ENCODE measurements around the gene MLPH.

MLPH gene, protein sequence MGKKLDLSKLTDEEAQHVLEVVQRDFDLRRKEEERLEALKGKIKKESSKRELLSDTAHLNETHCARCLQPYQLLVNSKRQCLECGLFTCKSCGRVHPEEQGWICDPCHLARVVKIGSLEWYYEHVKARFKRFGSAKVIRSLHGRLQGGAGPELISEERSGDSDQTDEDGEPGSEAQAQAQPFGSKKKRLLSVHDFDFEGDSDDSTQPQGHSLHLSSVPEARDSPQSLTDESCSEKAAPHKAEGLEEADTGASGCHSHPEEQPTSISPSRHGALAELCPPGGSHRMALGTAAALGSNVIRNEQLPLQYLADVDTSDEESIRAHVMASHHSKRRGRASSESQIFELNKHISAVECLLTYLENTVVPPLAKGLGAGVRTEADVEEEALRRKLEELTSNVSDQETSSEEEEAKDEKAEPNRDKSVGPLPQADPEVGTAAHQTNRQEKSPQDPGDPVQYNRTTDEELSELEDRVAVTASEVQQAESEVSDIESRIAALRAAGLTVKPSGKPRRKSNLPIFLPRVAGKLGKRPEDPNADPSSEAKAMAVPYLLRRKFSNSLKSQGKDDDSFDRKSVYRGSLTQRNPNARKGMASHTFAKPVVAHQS

DNA sequence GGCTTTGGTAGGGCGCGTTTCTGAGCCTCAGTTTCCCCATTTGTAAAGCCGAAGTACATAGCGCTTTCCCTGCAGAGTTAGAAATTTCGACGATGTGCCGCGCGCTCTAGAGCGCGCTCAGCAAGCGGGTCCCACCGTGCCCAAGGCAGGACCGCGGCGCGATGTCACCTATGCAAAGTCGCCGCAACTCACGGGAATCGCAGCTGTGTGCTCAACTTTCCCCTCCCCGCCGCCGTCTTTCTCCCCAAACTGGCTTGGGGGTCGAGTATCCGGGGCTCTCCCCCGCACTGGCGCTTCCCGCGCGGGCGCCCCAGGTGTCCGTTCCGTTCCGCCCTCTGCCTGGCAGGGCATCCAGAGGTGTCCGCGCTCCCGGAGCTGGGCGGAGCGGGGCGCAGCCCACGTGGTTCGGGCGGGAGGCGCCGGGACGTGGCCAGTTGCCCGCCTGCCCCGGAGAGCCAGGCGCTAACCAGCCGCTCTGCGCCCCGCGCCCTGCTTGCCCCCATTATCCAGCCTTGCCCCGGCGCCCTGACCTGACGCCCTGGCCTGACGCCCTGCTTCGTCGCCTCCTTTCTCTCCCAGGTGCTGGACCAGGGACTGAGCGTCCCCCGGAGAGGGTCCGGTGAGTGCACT is at the start of gene MLPH:
Gene MLPH, plus strand, starts transcription at position 433 of the 630 bp plus-strand sequence. CDS start 6,176 bp downstream, outside the sequence.
- no peak for DNase-seq

DNA sequence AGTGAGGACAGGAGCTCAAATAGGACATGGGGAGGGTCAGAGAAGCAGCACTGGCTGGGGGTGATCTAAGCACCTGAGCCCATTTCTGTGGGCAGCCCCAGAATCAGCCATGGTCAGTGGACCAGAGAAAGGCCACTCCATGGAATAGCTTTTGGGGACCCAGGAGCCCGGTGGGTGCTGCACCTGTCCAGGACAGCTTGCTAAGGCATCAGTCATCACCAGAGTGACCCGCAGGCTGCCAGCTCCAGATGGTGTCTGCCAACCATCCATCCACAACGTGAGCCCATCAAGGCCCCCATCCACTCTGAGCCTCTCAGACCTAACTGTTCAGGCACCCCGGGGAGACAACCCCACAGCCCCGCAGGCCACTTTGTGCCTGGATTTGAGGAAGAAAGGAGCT is 49.5 kb upstream of the MLPH start:
- no peak for DNase-seq

DNA sequence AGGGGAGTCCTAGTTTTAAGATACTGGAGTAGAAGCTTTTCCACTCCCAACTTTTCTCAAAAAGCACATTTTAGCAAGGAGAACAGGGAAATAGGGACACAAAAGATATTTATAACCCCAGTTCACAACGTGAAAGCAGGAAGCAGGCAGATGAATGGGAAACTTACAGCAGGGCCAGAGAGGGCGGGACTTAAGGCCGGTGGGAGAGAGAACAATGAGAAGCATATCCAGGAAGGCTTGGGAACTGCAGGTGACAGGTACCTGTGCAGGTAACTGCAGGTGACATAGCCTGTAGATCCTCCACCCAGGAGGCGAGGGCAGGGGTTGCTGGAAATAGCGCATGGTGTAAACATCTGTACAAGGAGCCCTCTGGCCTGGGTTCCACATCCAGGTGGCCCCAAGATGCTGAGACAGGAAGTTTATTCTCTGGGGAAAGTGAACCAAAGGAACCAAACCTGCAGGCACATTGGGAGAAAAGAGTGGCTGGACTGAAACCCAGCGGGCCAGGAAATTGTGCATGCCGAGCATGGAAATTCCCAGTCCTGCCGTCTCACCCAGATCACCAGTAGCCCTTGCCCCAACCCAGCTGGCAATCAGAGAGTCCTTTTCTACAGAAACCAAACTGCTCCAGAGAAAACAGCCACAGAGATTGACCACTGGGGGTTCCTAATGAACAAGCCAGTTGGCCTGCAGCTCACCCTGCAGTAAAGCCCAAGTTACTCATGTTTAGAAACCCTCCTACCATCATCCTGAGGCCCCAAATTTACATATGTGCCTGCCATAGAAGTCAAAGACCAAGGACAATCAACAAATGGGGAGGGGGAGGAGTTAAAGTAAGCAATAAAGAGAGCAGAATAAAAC is 48.7 kb upstream of the MLPH start:
- no peak for DNase-seq

DNA sequence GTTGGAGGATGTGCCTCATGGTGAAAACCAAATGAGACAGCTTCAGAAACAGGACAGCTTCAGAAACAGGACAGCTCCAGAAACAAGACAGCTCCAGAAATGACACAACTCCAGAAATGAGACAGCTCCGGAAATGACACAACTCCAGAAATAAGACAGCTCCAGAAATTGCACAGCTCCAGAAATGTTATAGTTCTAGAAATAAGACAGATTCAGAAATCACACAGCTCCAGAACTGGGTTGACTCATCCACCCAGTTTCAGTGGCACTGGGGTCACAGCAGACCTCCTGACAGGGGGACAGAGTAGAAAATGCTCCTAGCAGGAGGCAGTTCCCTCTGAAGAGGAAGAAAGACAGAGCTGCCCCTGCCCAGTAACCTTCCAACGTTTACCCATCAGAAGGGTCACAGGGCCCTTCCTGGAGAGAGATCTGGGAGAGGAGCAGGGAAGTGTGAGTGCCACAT is 46.2 kb upstream of the MLPH start:
- DNase-seq, result no peak

DNA sequence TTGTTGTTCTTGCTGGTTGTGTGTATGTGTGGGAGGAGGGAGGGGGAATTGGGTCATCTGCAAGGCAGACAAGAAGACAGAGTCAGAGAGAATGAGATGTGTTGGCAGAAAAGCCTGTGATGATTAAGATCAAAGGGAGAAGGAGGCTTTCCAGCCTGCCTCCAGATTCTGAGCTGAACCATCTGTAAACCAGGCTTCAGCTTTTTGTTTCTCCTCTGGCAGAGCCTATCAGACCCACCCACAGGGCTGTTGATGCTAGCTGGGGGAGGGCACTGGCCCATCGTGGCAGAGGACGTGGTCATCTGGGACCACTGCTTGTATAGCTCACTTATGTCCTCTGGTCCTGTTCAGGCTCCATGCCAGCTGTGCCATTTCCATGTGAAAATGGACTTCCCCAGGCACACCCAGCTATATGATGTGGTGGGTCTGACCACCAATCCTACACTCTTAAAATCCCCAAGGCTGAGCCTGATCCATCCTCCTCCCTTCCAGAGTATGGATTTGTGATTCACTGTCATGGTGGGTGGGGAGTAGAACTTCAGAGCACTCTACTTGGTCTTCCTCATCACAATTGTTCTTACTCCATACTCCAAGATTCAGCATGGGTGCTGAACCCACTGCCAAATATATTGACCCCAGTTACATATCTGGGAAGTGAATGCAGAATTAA is 45.3 kb upstream of the MLPH start:
- peak; percentile 33 for DNase-seq

DNA sequence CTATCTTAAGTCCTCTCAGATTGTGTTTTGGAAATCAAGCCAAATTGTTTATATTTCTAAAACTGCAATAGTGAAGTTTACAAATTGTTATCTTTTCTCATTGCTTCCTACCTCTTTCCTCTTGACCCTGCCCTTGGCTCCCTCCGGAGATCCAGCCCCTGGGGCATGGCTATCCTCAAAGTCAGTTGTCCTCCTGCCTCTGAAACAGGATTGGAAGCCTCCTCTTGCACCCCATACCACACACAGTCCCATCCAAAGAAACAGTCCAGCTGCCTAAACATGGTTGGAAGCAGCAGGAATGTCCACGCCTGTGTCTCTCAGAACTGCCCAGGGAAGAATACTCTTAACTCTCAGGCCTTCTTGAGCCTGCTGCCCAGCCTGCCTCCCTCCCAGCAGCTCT is 43.0 kb upstream of the MLPH start:
- no peak for DNase-seq

DNA sequence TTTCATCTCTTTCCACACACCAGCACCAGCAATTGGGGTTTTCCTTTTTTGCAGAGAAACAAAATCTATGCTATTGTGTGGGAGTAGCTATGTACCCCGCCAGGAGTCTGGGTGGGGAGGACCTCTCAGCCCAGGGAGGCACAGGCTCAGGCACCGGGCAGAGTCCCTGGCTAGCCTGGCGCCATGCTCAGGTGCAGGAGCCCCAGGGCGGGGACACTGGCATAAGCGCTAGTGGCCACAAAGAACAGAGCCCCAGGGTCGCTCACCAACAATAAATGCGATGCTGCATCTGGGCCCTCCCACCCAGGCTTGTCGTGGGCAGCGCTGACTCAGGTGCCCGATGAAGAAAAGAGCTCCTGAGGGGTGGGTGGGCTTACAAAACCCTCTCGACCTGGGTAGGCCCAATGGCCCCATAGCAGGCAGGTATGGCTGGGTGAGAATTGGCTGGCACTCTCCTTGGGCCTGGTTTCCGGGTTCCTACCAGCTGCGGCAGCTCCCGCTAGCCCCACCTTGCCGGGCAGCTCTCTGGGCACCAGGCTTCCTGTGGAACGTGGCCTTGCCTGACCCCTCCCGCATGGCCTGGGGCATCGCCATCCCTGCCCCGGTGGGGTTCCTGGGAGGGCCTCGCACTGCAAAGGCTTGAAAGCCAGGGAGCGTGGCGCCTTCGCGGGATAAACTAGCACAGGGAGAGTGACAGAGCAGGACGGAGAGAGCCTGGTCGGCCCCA is 41.3 kb upstream of the MLPH start:
- DNase-seq, result no peak

DNA sequence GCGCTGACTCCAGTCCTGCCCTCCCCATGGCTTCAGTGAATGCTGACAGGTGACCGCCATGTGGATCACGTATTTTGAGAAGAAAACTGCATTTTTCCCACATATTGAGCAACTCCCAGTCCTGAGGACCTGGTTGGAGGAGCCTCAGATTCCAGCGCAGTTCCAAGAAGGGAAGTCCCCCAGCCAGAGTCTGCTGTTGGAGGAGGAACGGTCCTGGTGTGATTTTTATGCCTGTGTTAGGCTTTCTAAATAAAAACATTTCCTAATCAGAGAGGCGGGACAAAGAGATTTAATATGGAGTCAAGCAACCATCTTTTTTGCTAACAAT is 40.7 kb upstream of the MLPH start:
- no peak for DNase-seq

DNA sequence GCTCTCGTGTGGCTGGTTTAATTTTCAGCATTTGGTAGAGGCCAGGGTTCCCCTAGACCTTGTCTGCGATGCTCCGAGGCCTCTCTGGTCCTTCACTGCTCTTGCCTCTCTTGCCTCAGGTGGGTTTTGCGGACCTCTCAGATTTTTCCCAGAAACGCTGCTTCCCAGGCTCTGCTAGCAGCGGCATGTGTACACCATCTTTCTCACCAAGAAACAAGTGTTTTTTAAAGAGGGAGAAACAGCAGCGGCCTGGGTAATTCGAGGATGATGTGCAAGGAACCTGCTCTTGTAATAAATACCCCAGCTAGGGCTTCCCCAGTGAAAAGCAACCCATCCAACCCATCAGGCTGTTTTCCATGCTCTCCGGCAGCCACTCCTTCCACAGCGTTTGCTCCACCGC is 39.6 kb upstream of the MLPH start:
- no peak for DNase-seq

DNA sequence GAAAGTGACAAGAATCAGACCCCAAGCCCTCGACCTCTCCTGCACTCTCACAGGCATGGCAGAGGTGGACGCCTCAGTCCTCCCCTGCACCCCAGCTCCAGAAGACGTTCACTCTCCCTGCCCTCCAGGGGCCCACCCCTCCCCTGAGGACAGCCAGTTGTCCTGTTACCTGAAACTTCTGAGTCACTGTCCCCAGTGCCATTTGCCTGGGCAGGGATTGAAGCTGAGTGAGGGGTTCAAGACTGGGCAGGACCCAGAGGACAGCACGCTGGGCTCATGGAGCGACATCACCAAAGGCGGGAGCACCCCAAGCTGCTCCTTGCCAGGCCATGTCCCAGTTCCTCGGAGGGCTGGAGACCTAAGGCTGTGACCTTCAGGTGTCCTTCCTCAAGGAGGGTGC is 38.9 kb upstream of the MLPH start:
- no peak for DNase-seq

DNA sequence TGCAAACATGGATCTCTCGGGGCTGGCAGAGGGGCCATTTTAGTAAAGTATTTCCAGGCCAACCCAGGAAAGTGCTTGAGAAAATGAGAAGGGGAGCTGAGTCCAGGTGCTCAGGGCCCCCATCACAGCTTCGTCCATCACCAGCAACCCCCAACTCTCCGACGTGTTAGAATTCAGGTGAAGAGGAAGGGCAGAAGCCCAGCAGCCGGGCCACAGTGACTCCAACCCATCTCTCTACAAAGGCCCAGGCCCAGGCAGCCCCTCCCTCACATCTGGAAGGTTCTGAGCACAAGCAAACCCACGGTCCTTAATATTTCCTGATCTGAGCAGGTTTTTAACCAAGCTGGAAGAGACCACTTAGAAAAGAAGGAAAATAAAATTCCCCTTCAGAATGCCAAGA is 38.4 kb upstream of the MLPH start:
- DNase-seq, result no peak

DNA sequence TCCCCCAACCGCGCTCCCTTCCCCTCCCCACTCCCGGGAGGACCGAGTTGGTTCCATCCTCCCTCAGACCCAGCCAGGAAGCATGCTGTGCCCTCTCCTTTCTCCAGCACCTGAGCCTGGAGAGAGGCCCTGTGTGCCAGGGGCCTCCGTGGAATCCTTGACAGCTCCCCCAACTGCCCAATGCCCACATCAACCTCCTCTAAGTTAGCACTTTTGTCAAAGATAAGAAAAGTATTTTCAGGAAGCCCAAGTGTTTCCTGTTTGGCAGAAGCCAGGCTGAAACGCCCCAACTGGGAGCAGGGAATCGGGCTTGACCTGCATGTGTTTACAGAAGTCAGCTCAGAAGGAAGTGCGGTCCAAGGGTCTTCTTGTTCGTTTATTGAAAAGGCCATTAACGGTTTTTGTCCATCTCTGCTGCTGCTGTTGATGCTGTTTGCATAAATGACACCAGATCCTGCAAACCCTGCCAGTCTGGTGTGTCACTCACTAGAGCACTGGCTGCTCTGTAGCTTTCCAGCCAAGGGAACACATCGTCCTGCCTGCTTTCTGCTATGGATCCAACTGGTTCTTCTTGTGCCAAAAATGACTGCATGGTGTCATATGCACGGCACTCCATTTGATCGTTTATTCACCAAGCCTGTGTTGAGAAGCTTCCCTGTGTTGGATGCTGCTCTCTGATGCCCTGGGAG is 37.7 kb upstream of the MLPH start:
- no peak for DNase-seq

DNA sequence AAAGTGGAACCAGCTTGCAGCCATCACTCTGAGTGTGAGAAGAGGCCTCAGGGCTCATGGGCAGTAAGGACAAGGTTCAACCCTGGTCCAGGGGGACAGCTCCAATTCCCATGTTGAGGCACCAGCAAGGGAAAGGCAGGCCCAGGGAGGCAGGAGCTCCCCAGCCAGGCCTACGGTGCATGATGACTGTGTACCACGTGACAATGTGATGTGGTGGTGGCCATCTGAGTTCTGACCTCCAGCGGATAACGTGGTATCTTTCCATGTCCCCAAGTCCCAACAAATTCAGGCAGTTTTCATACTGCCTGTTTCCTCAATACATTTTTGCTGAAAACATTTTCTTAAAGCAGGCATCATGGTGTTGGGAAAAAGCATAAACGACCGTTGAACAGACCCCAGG is 36.9 kb upstream of the MLPH start:
- DNase-seq, result no peak

DNA sequence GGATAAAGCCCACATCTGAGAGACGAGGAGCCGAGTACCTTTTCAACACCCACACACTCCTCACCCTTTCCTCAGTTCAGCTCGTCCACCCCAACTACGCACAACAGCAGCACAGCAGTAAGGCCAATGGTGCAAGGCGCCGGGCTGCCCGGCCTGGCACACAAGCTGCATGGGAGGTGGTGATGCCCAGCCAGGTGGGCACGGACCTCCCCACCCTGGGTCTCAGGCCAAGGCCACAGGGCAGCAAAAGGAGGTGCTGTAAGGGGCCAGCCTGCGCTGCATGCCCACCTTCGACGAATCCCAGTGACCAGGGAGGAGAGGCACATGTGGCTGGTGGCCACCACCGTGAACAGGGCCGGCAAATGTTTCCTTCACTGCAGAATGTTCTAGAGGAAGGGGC is 36.5 kb upstream of the MLPH start:
- no peak for DNase-seq

DNA sequence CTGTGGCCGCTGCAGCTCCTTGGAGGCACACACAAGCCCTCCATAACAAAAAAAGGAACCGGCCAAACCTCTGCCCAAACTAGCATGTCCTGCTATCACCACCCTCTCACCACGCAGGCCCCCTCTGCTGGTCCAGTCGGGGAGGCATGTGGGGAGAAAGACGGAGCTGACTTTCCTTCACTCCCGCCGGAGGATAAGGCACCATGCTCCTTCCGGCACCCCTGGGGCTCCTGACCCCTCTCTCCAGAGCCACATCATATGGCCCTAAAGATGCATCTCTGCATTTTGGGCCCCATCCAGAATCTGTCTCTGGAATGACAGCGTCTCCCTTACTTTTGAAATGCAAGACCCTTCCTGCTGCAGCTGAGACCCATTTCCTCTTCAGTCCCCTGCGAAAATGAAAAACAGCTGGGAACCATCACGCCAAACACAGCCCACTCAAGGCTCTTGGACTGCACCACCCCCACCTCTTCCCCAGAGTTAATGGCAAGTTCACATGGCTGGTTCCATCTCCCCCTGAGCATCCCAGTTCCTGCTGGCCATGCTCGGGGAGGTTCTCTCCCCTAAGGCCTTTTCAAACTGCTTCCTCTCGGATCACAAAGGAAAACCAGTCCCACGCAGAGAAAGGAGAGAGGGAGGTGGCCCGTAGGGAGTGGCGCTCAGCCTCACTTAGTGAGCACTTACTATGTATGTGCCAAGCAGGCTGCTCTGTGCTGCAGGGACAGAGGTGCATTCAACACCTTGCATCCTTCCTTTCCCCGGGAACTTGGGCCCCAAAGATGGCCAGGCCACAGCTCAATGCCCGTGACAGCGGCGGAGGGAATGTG is 35.2 kb upstream of the MLPH start:
- DNase-seq, result no peak

DNA sequence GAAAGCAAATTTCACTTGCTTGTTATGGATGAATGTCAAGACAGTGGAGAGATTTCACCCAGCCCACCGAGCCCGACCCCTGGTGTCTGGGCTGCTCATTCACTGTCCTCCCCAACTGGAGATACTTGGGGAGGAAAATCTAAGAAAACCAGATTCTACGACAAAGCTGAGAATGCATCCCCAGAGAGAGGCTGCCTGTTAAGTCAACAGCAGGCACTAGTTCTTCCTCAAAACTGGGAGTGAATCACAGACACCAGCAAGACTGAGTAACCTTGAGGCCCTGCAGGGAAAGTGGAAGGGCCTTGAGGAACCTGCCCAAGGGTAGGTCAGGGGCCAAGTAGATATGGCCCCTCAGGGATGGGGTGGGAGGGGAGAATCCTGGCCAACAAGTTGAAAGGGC is 34.2 kb upstream of the MLPH start:
- DNase-seq, result no peak

DNA sequence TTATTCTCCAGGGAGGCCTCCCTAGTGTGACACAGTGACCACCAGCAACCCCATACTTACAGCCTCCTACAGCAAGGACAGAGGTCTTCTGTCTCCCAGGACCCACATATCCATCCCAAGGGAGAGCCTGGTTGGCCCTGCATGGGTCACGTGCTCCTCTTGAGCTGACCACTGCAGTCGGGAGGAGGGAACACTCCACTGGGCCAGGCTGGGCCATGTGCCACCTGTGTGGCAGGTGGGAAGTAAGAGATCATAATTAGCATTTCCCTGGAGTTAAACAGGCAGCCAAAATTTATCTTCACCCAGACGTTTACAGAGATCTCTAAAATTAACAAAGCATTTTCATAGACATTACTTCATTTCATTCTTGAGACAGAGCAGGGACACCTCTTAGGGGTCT is 33.4 kb upstream of the MLPH start:
- DNase-seq, result no peak

DNA sequence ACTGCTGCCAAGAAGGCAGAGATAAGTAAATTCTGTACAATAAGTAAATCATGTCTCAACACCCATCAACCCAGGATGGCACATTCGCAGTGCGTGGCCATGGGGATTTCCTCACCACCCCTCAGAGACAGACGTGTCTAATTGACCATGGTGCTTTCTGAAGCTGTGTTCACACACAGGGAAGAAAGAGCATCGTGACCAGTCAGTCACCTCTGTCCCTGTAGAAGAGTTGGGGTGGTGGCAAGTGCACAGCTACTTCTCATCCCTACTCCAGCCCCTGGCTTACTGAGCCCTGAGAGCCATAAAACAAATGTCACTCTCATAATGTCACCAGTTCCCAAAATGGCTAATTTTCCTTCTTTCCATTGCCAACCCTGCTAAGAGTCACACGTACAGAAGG is 31.3 kb upstream of the MLPH start:
- no peak for DNase-seq

DNA sequence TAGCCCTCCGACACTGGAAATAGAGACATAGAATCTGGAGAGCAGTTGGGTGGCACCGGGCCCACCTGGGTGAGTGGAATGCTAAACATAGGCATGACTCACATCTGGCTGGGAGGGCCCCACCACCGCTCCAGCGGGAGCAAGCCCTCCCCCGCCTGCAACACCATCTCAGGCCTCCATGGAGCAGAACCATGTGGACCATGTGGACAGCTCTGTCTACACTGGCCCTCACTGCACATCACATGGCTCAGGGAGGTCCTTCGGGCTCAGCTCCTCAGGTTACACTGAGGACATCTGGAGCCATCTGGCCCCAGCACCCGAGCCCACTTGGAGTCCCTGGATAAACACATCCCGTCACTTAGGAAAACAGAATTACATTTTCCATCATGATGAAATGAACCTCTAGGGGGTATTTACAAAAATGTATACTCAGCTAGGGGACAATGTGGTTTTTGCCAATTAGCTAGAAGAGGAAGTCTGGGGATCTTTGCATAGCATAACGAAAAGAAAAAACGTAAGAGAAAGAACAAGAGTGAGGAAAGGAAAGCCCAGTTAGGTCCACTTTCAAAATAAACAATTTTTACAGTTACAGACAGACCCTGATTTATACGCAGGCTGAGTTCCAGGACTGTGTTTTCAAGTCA is 30.7 kb upstream of the MLPH start:
- no peak for DNase-seq

DNA sequence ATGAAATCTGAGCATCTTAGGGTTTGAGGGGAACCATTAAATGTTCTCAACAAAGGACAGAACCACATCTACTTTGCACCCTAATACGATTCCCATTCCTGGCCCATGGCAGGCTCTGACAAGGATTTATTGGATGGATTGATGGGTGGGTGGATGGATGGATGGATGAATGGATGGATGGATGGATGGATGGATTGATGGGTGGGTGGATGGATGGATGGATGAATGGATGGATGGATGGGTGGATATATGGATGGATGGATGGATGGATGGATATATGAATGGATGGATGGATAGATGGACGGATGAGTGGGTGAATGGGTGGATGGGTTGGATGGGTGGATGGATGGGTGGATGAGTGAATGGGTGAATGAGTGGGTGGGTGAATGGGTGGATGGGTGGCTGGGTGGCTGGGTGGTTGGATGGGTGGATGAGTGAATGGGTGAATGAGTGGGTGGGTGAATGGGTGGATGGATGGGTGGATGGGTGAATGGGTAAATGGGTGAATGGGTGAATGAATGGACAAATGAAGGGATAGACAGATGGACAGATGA is 29.6 kb upstream of the MLPH start:
- no peak for DNase-seq

Data from activated T-cell treated with anti-CD3 and anti-CD28 coated beads, Interleukin-2, amount 50 U/mL, for 1 hour (primary cell).